ENCODE data around the gene ABHD10. TPM values are rescaled to one million over a fixed set of nuclear protein-coding genes. Genes with fewer than 3 reads are reported as not detected.

The ABHD10 gene
- polyA plus RNA-seq, 2 of the 4 experiments (the other 2 are of a cell fraction), result 31.8 to 42.1 TPM

GRCh38 chr3:112004669-112005068 is 25.8 kb downstream of the ABHD10 start:
- ATAC-seq (no peak), DNase-seq (ENCODE audit: low read depth in 1 of 2, low spot score in 1 of 2) (no peak), FAIRE-seq (no peak)
- ChIA-PET POLR2A (no interaction called here), CTCF (interaction anchor here (1.1 to 6.6 kb wide), 4 partner anchors 10 to 93 kb away, joined by 4 to 81 read pairs (median 29); no protein-coding TSS in a partner anchor)
- WGBS (ENCODE audit: missing lambda C conversion rate), result 71% methylated on average over 2 of the region's 2 CpGs
- Histone ChIP-seq H3K27ac (no peak overlapping the region), H3K4me2 (no peak overlapping the region), H3K9me3 (no peaks in the 10 kb centered on the region), H3K4me3 (no peak overlapping the region), H3K4me1 (no peaks in the 10 kb centered on the region; the same call in 2 of the 3 replicates)
- TF ChIP-seq ZSCAN20 (CRISPR knock-in tag; IDR thresholded peaks at IDR 0.05) (no peak), GATA3 (IDR thresholded peaks at IDR 0.05; ENCODE audit: borderline replicate concordance) (no peak), JUNB (IDR thresholded peaks at IDR 0.05) (no peak), KDM1A (IDR thresholded peaks at IDR 0.05; ENCODE audit: low read depth) (no peak), RARB (CRISPR knock-in tag; IDR thresholded peaks at IDR 0.05) (no peak), NFE2L2 (conservative IDR thresholded peaks at IDR 0.05; ENCODE audit: low read length) (no peak), POLR2AphosphoS2 (conservative IDR thresholded peaks at IDR 0.05; ENCODE audit: low read length) (no peak), ZFP36 (IDR thresholded peaks at IDR 0.05; ENCODE audit: borderline replicate concordance, partially characterized antibody) (no peak), ESRRA (IDR thresholded peaks at IDR 0.05; ENCODE audit: borderline replicate concordance, low read length) (no peak), CHD2 (IDR thresholded peaks at IDR 0.05; ENCODE audit: low read length, partially characterized antibody) (no peak), KDM5A (IDR thresholded peaks at IDR 0.05) (no peak), MYC (IDR thresholded peaks at IDR 0.05; ENCODE audit: borderline replicate concordance, low read length) (no peak), RCOR1 (IDR thresholded peaks at IDR 0.05; ENCODE audit: low read depth, low read length) (no peak), BHLHE40 (IDR thresholded peaks at IDR 0.05; ENCODE audit: low read depth, low read length) (no peak), HOXB5 (CRISPR knock-in tag; IDR thresholded peaks at IDR 0.05) (no peak)
- TF ChIP-seq, protein P1, sequence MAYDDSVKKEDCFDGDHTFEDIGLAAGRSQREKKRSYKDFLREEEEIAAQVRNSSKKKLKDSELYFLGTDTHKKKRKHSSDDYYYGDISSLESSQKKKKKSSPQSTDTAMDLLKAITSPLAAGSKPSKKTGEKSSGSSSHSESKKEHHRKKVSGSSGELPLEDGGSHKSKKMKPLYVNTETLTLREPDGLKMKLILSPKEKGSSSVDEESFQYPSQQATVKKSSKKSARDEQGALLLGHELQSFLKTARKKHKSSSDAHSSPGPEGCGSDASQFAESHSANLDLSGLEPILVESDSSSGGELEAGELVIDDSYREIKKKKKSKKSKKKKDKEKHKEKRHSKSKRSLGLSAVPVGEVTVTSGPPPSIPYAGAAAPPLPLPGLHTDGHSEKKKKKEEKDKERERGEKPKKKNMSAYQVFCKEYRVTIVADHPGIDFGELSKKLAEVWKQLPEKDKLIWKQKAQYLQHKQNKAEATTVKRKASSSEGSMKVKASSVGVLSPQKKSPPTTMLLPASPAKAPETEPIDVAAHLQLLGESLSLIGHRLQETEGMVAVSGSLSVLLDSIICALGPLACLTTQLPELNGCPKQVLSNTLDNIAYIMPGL (CRISPR knock-in tag; IDR thresholded peaks at IDR 0.05; ENCODE audit: borderline replicate concordance), result no peak
- TF ChIP-seq, protein P2, sequence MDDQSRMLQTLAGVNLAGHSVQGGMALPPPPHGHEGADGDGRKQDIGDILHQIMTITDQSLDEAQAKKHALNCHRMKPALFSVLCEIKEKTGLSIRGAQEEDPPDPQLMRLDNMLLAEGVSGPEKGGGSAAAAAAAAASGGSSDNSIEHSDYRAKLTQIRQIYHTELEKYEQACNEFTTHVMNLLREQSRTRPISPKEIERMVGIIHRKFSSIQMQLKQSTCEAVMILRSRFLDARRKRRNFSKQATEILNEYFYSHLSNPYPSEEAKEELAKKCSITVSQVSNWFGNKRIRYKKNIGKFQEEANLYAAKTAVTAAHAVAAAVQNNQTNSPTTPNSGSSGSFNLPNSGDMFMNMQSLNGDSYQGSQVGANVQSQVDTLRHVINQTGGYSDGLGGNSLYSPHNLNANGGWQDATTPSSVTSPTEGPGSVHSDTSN (IDR thresholded peaks at IDR 0.05), result no peak
- TF ChIP-seq, protein P3, sequence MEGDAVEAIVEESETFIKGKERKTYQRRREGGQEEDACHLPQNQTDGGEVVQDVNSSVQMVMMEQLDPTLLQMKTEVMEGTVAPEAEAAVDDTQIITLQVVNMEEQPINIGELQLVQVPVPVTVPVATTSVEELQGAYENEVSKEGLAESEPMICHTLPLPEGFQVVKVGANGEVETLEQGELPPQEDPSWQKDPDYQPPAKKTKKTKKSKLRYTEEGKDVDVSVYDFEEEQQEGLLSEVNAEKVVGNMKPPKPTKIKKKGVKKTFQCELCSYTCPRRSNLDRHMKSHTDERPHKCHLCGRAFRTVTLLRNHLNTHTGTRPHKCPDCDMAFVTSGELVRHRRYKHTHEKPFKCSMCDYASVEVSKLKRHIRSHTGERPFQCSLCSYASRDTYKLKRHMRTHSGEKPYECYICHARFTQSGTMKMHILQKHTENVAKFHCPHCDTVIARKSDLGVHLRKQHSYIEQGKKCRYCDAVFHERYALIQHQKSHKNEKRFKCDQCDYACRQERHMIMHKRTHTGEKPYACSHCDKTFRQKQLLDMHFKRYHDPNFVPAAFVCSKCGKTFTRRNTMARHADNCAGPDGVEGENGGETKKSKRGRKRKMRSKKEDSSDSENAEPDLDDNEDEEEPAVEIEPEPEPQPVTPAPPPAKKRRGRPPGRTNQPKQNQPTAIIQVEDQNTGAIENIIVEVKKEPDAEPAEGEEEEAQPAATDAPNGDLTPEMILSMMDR (IDR thresholded peaks at IDR 0.05), result no peak
- TF ChIP-seq, protein P4, sequence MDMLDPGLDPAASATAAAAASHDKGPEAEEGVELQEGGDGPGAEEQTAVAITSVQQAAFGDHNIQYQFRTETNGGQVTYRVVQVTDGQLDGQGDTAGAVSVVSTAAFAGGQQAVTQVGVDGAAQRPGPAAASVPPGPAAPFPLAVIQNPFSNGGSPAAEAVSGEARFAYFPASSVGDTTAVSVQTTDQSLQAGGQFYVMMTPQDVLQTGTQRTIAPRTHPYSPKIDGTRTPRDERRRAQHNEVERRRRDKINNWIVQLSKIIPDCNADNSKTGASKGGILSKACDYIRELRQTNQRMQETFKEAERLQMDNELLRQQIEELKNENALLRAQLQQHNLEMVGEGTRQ (IDR thresholded peaks at IDR 0.05), result no peak

GRCh38 chr3:112005091-112005672 is 26.4 kb downstream of the ABHD10 start:
- DNase-seq (ENCODE audit: low read depth in 1 of 2, low spot score in 1 of 2), result no peak
- CTCF ChIA-PET, result interaction anchor here (0.7 to 6.6 kb wide), 3 partner anchors 10 to 35 kb away, joined by 6 to 81 read pairs (median 53); no protein-coding TSS in a partner anchor
- H3K4me3 ChIP-seq, result no peak overlapping the region
- FAIRE-seq, result no peak
- TF ChIP-seq, protein P5, sequence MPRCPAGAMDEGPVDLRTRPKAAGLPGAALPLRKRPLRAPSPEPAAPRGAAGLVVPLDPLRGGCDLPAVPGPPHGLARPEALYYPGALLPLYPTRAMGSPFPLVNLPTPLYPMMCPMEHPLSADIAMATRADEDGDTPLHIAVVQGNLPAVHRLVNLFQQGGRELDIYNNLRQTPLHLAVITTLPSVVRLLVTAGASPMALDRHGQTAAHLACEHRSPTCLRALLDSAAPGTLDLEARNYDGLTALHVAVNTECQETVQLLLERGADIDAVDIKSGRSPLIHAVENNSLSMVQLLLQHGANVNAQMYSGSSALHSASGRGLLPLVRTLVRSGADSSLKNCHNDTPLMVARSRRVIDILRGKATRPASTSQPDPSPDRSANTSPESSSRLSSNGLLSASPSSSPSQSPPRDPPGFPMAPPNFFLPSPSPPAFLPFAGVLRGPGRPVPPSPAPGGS (IDR thresholded peaks at IDR 0.05), result no peak
- no peak for TF ChIP-seq POLR2A (IDR thresholded peaks at IDR 0.05; ENCODE audit: low read length)
- TF ChIP-seq ZC3H11A (IDR thresholded peaks at IDR 0.05), result no peak
- no peak for TF ChIP-seq RAD21 (conservative IDR thresholded peaks at IDR 0.05 in 1 of 2, IDR thresholded peaks at IDR 0.05 in 1 of 2)
- TF ChIP-seq RARB (CRISPR knock-in tag; IDR thresholded peaks at IDR 0.05), result no peak
- no peak for TF ChIP-seq FOSL2 (IDR thresholded peaks at IDR 0.05)
- TF ChIP-seq FOSL2 (CRISPR knock-in tag; IDR thresholded peaks at IDR 0.05), result no peak
- TF ChIP-seq ZSCAN20 (CRISPR knock-in tag; IDR thresholded peaks at IDR 0.05), result no peak
- TF ChIP-seq, protein P2 (IDR thresholded peaks at IDR 0.05), result no peak
- H3K4me1 ChIP-seq, result no peaks in the 10 kb centered on the region; the same call in 2 of the 3 replicates
- no peak overlapping the region for H3K4me2 ChIP-seq
- WGBS (ENCODE audit: missing lambda C conversion rate), result 43% methylated on average over 4 of the region's 4 CpGs
- no peaks in the 10 kb centered on the region for H3K9me3 ChIP-seq
- no peak for ATAC-seq
- H3K27ac ChIP-seq, result no peak overlapping the region
- POLR2A ChIA-PET, result no interaction called here
